Myocyte (in vitro differentiated cells): Measurements from ENCODE around the gene TACC2. TPM values are rescaled to one million over a fixed set of nuclear protein-coding genes. Genes with fewer than 3 reads are reported as not detected.
"Not testable (repeated sequence)": the region's sequence is repeated elsewhere in the genome, so short reads cannot be mapped to it uniquely, and the experiment has no call there.

Source experiments
- DNase-seq: peaks from one replicate; pipeline ENCODE4 v3.0.0-alpha.2; 2012; ENCODE audit warnings: low read depth
- total RNA-seq: library from RNA; depleted of rRNA; stranded (reverse); fragments of >200 nt; gene quantifications from 2 replicates; pipeline ENCODE4 v1.2.3, GENCODE V29; 2014

The TACC2 gene
- total RNA-seq, 1 donor from 2014 or later = 34.1 TPM

DNA sequence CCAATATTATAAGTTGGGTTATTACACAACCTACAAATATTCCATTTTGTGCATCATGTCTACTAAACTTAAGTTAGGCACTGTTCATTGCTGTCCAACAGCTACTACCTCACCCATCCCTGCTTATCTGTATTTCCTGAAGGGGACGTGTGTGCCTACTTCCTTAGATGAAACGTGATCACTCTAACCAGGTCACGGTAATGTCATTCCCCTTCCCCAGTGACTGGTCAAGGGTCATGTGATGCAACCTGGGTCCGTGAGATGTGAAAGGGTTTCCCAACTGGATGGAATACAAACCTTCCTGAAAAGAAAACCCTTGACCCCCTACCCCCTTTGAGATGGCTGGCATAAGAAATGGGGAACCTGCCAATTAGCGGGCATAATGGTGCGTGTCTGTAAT, 12.4 kb upstream of the TACC2 start:
- DNase-seq = no peak

GRCh38 chr10:121978511-121978910, 10.5 kb upstream of the TACC2 start:
- DNase-seq = no peak

DNA sequence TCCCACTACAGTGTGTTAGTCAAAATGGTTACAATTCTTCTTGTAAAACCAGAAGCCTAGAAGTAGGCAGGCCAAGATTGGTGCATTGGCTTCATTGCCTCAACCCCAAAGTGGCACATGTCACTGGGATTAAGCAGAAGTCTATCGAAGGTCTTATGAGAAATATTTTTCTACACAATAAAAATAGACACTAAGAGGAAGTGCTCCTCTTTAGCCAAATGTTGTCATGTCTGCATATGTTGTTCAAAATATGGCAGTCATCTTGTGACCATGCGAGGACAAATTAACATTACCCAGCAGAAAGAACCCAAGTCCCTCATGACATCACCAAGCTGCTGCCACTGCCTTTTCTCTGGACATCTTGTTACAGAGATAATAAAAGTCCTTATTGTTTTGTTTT, 7.6 kb upstream of the TACC2 start:
- no peak for DNase-seq

DNA sequence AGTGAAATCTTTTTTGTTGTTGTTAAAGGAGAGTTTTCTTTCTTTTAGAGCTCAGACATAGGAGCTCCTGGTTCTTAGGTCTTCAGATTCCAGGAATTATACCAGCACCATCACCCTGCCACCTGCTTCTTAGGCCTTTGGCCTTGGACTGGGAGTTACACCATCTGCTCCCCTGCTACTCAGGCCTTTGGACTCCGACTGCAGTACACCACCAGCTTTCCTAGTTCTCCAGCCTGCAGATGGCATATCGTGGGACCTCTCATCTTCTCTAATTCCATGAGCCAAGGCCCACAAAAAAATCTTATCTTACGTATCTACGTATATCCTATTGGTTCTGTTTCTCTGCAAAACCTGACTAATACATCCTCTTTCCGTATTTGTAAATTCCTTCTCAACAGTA, 5.1 kb upstream of the TACC2 start:
- no peak for DNase-seq

GRCh38 chr10:121984463-121984862, 4.5 kb upstream of the TACC2 start:
- no peak for DNase-seq

DNA sequence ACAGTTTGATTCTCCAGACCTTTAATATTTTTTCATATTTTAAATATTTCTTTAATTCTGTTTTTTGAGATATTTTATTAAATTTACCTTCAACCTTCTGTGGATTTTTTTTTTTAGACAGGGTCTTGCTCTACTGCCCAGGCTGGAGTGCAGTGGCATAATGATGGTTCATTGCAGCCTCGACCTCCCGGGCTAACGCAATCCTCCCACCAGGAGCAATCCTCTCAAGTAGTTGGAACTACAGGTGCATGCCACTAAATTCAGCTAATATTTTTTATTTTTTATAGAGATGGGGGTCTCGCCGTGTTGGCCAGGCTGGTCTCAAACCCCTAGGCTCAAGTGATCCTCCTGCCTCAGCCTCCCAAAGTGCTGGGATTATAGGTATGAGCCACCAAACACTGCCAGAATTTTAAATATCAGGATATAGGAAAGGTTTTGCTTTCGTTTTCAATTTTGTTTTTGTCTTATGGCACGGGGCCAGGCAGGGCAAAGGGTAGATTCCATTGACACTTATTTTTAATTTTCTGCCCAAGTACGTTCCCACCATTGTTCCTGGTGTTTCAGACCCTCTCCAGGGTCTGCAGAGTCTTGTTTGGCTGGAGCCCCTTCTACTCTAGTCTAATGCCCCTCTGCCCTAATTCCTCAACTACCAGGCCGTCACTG, 1.2 kb downstream of the TACC2 start:
- DNase-seq = no peak

- not testable (repeated sequence) for DNase-seq
Measured at GRCh38 chr10:121991727-121992126, 2.8 kb downstream of the TACC2 start.

GRCh38 chr10:121994429-121994941, 5.5 kb downstream of the TACC2 start:
- peak; percentile 71 for DNase-seq

DNA sequence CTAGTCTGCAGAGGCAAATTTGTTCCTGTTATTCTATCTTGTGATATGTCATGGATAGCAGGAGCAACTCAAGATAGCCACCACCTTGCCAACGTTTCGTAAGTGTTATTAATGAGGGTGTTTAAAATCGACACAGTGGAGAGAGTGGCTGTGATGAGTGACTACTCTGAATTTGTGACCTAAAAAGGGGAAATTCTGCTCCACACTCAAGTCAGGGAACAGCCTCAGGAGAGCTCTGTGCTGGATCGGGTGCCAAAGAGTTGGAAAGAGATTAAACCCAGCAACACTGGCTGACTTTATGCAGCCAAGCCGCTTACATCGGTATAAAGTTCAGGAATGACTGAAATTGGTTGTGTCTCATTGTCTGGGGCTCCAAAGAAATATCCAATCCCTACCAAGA, 9.5 kb downstream of the TACC2 start:
- DNase-seq = no peak

DNA sequence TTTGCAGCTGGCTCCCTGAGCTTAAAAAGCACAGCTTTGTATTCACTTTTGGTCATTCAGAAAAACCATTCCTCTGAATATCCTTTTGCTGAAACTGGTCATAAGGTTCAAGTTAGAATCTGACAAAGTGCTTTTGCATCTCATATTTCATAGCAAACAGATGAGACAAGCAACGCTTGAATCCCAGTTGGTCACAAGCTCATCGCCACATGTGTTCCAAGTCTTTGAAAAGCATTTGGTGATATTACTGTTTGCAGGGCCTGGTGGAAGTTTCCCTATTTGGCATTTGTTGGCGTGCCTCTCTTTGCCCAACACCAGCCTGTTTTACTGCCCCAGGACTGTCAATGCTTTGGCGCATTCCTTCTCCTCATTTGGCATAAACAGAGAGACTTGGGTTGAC, 10.3 kb downstream of the TACC2 start:
- DNase-seq = peak; percentile 91

GRCh38 chr10:122001698-122002097, 12.7 kb downstream of the TACC2 start:
- DNase-seq = no peak

DNA sequence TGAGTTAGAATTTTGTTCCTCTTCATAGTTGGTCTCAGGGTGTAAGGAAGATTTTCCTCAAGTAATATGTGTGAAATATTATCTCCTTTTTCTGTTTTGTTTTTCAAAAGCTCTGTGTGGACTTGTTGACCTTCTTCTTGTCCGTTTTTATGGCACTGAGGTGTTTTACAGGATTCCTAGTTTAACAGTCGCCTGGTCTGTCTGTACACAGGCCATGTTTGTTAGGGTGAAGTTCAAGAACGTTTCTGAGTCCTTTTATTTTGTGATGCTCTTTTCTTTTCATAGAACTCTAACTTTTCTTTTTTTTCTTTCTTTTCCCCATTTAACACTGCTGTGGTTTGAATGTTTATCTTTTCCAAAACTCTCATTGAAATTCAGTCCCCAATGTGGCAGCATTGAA, 18.5 kb downstream of the TACC2 start:
- DNase-seq = no peak

DNA sequence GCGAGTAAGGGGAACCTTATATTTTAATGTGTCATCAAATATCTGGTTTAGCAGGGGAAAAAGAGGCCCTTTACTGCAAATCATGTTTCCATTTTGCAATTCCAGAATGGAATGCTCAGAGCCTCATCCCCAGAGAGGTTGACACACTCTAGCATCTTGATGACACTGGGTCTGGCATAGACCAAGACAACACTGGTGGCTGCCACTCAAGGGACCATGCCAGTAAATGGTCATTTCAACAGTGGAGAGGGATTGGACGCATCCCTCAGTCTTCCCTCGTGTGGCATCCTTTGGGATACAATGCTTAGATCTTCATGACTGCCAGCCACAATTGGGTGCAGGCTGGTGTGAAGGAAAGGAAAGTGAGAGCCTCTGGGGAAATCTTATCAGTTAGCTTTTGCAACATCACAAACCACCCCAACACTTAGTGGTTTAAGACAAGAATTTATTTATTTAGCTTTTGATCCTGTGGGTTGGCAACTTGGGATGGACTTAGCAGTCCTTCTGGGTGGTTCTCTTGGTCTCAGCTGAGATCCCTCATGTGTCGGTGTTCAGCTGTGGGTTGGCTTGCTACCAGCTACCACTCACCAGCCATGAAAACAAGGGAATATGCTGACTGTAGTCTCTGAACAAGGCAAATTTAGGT, 21.6 kb downstream of the TACC2 start:
- DNase-seq = peak; percentile 79

GRCh38 chr10:122012731-122013130, 23.8 kb downstream of the TACC2 start:
- DNase-seq = no peak

- peak; percentile 72 for DNase-seq
Measured at GRCh38 chr10:122013311-122013780, 24.4 kb downstream of the TACC2 start.

GRCh38 chr10:122014652-122015248, 25.8 kb downstream of the TACC2 start:
- no peak for DNase-seq

DNA sequence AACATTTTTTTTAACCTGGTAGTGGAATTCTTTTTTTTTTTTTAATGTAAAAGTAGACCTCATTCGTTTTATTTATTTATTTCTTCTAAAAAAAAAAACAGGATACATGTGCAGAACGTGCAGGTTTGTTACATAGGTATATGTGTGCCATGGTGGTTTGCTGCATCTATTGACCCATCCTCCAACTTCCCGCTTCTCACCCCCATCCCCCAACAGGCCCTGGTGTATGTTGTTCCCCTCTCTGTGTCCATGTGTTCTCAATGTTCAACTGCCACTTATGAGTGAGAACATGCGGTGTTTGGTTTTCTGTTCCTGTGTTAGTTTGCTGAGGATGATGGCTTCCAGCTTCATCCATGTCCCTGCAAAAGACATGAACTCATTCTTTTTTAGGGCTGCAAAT, 29.0 kb downstream of the TACC2 start:
- not testable (repeated sequence) for DNase-seq

DNA sequence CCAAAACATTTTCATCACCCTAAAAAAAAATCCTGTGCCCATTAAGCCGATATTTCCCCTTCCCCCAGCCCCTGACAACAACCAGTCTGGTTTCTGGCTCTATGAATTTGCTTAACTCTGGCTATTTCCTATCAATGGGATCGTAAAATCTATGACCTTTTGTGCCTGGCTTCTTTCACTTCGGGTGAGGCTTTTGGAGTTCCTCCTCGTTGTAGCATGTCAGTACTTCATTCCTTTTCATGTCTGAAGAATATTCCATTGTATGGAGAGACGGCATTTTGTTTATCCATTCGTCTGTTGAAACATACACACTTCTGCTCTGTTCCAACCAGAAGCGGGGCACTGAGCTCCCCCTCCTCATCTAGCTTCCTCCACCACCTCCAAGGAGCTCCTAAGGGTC, 29.5 kb downstream of the TACC2 start:
- DNase-seq = no peak

GRCh38 chr10:122018951-122019413, 30.0 kb downstream of the TACC2 start:
- no peak for DNase-seq

GRCh38 chr10:122019414-122019975, 30.5 kb downstream of the TACC2 start:
- no peak for DNase-seq

GRCh38 chr10:122020226-122020625, 31.3 kb downstream of the TACC2 start:
- no peak for DNase-seq

GRCh38 chr10:122021379-122021778, 32.4 kb downstream of the TACC2 start:
- no peak for DNase-seq
